Measurements from ENCODE around the gene SAMD1. TPM values are rescaled to one million over a fixed set of nuclear protein-coding genes. Genes with fewer than 3 reads are reported as not detected.

The SAMD1 gene
- total and polyA plus RNA-seq, 2 of the 8 experiments (the other 6 are each of a cell fraction or from before 2014, with no cell fraction given) = 40.0 to 100 TPM

DNA sequence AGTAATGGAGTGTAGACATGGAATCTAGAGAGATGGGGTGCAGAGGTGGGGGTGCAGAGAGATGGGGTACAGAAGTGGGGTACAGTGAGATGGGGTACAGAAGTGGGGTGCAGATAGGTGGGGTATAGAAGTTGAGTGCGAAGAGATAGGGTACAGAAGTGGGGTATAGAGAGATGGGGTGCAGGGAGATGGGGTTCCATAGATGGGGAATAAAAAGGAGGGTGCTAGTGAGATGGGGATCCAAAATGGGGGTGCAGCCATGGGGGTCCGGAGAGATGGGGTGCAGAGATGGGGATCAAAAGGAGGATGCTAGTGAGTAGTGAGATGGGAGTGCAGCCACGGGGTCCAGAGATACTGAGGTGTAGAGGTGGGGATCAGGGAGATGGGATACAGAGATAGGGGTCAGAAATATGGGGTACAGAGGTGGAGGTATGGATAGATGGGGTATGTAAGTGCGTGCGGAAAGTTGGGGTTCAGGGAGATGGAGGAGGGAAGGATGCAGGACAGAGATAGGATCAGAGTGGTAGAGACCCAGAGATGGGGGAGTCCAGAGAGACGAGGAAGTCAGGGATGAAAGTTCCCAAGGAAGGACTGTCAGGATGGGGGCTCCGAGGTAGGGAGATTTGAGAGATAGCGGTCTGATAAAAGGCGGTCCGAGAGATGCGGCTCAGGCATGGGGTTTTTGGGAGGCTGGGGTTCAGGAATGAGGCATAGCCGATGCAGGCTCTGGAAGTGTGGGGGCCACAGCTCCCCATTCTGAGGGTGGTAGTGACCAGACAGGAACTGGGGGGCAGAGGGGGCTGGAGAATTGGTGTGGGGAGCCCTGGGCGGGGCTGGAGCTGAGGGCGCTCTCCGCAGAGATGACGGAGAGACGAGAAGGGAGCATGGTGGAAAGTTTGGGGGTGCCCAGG, 32.1 kb downstream of the SAMD1 start:
- 45 to 100% methylated on average over 3 to 17 of the region's 17 CpGs for WGBS, 2 experiments (ENCODE audit: extremely low coverage in 1 of 2, insufficient coverage in 1 of 2, insufficient read length in 1 of 2, insufficient replicate concordance in 2 of 2, low coverage in 1 of 2, low lambda C conversion rate in 2 of 2, missing lambda C conversion rate in 1 of 2)
- peaks cover 12% of the 10 kb centered on the region; the same call in 1 of the 2 replicates for H3K23me2 ChIP-seq (ENCODE audit: low read depth, low read length)
- H3K18ac ChIP-seq (ENCODE audit: extremely low read depth, low read length) = no peak overlapping the region; the same call in 1 of the 2 replicates
- H3K4me1 ChIP-seq (replicated peaks in 1 of 4; ENCODE audit: control insufficient read depth in 3 of 4, insufficient read depth in 4 of 4, low read length in 3 of 4) = peaks cover 0 to 10% (median 3%) of the 10 kb centered on the region in 4 experiments; a peak in 4 of 7 replicates
- ChIA-PET POLR2A (ENCODE audit: partially characterized antibody) (interaction anchor here (0.9 to 1.8 kb wide), 6 partner anchors 27 to 125 kb away, joined by 3 to 5 read pairs (median 4); partner anchors contain the start of gene IL27RA), CTCF (ENCODE audit: partially characterized antibody) (interaction anchor here (0.5 to 7.3 kb wide), 46 partner anchors 10 to 616 kb away, joined by 3 to 103 read pairs (median 4); partner anchors contain the start of genes ASF1B, C19orf67, IL27RA and MISP3)
- H2BK12ac ChIP-seq (ENCODE audit: low read depth, low read length) = no peak overlapping the region
- H2AK5ac ChIP-seq (ENCODE audit: low read depth, low read length) = no peak overlapping the region
- H3K4me2 ChIP-seq (ENCODE audit: insufficient read depth in 1 of 2, low read depth in 2 of 2, low read length in 2 of 2) = peak overlapping the region; percentile 61 to 77
- H2BK15ac ChIP-seq (ENCODE audit: low read length) = 0 out of 2 replicates have a peak overlapping the region, but pooled peaks have one; percentile 81
- H4K20me1 ChIP-seq (replicated peaks in 1 of 2; ENCODE audit: control insufficient read depth in 1 of 2, insufficient read depth in 2 of 2, low read length in 2 of 2) = peaks cover 0 to 2% of the 10 kb centered on the region in 2 experiments
- no peaks in the 10 kb centered on the region for H3K79me1 ChIP-seq (ENCODE audit: low read depth, low read length)
- no peak overlapping the region for H3K23ac ChIP-seq (ENCODE audit: insufficient read length)
- H4K91ac ChIP-seq (replicated peaks; ENCODE audit: insufficient read length, low read length) = peak overlapping the region; percentile 93
- H2AFZ ChIP-seq (ENCODE audit: low read length) = no peak overlapping the region
- no peak overlapping the region for H3K9ac ChIP-seq (replicated peaks in 1 of 4; ENCODE audit: extremely low read depth in 1 of 4, low read depth in 3 of 4, low read length in 3 of 4)
- H3K79me2 ChIP-seq (ENCODE audit: control insufficient read depth in 1 of 2, insufficient read depth in 2 of 2, low read length in 2 of 2) = no peaks in the 10 kb centered on the region
- no peaks in the 10 kb centered on the region; a peak in 1 of 4 replicates for H3K9me3 ChIP-seq (ENCODE audit: insufficient read depth in 2 of 2, low read depth in 1 of 2, low read length in 1 of 2)
- no peak overlapping the region for H2BK120ac ChIP-seq (replicated peaks; ENCODE audit: low read depth, low read length)
- no peak overlapping the region for H3K14ac ChIP-seq (ENCODE audit: insufficient read length)
- no peak overlapping the region for H3K27ac ChIP-seq (ENCODE audit: low read depth, low read length)
- no peak overlapping the region for H2BK20ac ChIP-seq (ENCODE audit: low read length)
- peak overlapping the region; percentile 14 to 82 (median 42); a peak in 6 of 8 replicates for H3K4me3 ChIP-seq (ENCODE audit: extremely low read depth in 1 of 4, insufficient read depth in 2 of 4, low read depth in 3 of 4, low read length in 4 of 4)
- peaks cover 5 to 19% (median 14%) of the 10 kb centered on the region in 4 experiments for H3K27me3 ChIP-seq (replicated peaks in 1 of 4; ENCODE audit: control insufficient read depth in 3 of 4, extremely low read depth in 1 of 4, insufficient read depth in 3 of 4, low read length in 3 of 4)
- peak overlapping the region; percentile 15; the same call in 1 of the 2 replicates for H4K8ac ChIP-seq (ENCODE audit: extremely low read depth, insufficient read depth, low read length)
- H4K5ac ChIP-seq (ENCODE audit: insufficient read length, low read depth, low read length) = no peak overlapping the region
- peak overlapping the region; percentile 46 for H3K56ac ChIP-seq (replicated peaks; ENCODE audit: insufficient read length, low read depth, low read length)
- no peak overlapping the region for H2BK5ac ChIP-seq (ENCODE audit: low read depth, low read length)
- H3K4ac ChIP-seq (replicated peaks; ENCODE audit: insufficient read length, low read depth, low read length) = peak overlapping the region; percentile 67
- DNase-seq (ENCODE audit: low read depth in 1 of 2, low spot score in 2 of 2) (no peak), FAIRE-seq (no peak)
- no peaks in the 10 kb centered on the region for H3K36me3 ChIP-seq (ENCODE audit: control insufficient read depth in 2 of 4, insufficient read depth in 4 of 4, low read length in 3 of 4)
- no peak for TF ChIP-seq TCF12 (IDR thresholded peaks at IDR 0.05; ENCODE audit: low read depth, low read length)
- TF ChIP-seq TBP (IDR thresholded peaks at IDR 0.05; ENCODE audit: low read depth, low read length) = no peak
- no peak for TF ChIP-seq EGR1 (IDR thresholded peaks at IDR 0.05; ENCODE audit: borderline replicate concordance, low read depth, low read length)
- no peak for TF ChIP-seq ASH2L (IDR thresholded peaks at IDR 0.05; ENCODE audit: low read length)
- TF ChIP-seq TAF1 (IDR thresholded peaks at IDR 0.05; ENCODE audit: low read depth, low read length) = no peak
- TF ChIP-seq KDM1A (IDR thresholded peaks at IDR 0.05; ENCODE audit: borderline replicate concordance, low read length) = no peak
- TF ChIP-seq NRF1 (IDR thresholded peaks at IDR 0.05; ENCODE audit: low read depth, low read length) = no peak
- no peak for TF ChIP-seq RNF2 (IDR thresholded peaks at IDR 0.05; ENCODE audit: borderline replicate concordance, low read depth, low read length, missing control alignments, poor library complexity, severe bottlenecking)
